ENCODE results near the gene SPNS2.

Gene SPNS2

GRCh38 chr17:4538236-4539002, 39.7 kb downstream of the SPNS2 start:
- no peak for DNase-seq

DNA sequence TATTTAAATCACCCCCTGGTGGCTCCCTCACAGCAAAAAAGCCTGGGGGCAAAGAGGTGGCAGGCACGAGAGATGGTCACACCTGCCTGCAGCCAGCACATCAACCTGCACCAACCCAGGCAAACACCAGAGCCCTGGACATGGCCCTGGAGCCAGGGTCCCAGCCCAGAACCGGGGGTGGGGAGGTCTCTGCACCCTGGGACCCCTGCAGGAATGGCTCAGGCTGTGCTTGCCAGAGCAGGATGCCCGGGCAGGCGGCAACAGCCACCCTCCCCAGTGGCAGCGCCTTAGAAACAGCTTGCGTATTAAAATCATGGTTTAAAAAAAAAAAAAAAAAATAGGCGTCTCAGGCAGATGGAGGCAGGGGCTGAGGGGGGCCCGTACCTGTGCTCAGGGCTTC, 40.3 kb downstream of the SPNS2 start:
- DNase-seq: no peak

DNA sequence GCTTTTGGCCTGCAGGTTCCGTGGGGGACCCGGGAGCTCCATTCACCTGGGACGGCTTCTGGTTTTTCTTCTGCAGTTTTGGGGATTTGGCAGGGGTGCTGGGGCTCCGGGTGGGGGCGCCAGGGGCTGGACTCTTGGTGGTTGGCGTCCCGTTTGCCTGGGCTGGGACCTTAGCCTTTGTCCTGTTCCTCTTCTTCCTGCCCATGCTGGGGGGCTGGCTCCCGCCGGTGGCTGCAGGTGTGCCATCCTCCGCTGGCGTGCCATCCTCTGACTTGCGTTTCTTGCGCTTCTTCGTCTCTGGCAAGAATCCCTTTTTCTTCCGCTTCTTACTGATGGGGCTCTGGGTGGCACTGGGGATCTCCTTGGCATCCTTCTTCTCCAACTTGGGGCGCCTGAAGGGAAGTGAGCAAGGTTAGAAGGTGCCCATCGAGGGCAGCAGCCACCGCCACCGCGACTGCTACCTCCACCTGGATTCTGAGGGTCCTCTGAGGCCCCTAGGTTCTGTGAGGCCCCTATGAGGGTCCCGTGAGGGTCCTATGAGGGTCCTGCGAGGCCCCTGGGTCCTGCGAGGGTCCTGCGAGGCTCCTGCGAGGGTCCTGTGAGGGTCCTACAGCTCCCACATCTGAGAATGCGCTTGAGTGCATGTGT, 41.0 kb downstream of the SPNS2 start:
- DNase-seq: no peak

DNA sequence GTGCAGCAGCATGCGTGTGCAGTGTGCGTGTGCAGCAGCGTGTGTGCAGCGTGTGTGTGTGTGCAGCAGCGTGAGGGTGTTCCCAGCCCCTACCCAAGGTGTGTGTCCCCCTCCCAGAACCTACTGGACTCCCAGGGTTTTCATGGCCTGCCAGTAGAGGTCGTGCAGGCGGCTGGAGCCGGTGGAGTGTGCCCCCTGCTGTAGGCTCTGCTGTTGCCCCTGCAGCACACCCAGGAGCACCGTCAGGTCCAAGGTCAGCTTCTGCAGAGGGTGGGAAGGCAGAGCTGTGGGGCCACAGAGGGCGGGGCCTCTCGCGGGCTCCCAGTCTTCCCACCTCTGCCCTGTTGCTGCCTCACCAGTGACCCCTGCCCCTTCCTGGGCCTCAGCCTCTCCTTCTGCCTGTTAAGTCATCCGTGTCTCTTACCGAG, 41.6 kb downstream of the SPNS2 start:
- no peak for DNase-seq

GRCh38 chr17:4540687-4541327, 42.1 kb downstream of the SPNS2 start:
- no peak for DNase-seq

- DNase-seq: no peak
Measured at GRCh38 chr17:4541328-4542002, 42.8 kb downstream of the SPNS2 start.

DNA sequence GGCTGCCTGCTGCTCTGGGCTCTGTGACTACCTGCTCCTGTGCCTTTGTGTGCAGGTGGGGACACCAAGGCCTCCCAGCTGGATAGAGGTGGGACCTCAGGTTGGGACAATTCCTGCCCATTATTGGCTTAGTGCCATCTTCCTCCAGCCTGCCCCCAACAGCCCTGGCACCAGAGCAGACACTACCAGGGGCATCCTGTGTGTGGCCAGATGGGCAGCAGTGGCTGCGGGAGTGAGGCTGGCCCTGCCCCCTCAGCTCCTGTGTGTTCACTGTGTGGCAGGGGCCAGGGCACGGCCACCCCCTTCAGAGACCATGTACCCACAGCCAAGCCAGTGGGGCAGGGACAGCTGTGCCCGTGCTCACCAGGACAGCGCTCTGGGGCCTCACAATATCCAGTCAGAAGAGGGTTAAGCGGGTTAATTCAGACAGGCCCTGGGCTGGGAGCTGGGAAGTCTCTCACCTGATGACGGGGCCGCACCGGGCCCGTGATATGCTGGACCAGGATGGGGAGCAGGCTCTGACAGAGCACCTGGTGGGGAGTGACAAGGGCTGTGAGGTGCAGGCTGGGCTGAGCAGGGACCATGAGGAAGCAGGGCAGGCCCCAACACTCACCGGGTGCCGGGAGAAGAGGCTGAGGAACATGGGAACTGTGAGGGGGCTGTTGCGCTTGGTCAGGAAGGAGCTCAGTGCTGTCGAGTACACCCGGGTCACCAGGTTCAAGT, 43.5 kb downstream of the SPNS2 start:
- DNase-seq: no peak

DNA sequence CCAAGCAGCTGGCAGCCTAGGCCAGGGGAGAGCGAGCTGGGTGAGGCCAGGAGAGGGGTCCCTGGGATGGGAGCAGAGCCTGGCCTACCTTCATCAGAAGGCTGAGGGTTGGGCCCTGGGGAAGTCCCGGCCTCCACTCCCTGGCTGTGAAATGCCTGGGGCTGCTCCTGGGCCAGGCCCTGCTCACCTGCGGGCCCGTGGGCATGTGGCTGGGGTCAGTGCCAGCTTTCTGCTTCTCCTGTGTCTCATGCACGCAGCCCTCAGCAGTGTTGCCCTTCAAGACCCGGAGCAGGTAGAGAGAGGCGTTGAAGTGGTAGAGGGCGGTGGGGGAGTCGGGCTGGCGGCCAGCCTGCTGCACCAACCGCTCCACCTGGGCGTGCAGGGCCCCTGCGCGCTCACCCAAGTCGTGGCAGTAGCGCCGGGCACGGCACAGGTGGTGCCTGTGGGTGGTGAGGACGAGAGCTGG, 44.1 kb downstream of the SPNS2 start:
- no peak for DNase-seq

GRCh38 chr17:4543557-4544026, 44.9 kb downstream of the SPNS2 start:
- DNase-seq: no peak

DNA sequence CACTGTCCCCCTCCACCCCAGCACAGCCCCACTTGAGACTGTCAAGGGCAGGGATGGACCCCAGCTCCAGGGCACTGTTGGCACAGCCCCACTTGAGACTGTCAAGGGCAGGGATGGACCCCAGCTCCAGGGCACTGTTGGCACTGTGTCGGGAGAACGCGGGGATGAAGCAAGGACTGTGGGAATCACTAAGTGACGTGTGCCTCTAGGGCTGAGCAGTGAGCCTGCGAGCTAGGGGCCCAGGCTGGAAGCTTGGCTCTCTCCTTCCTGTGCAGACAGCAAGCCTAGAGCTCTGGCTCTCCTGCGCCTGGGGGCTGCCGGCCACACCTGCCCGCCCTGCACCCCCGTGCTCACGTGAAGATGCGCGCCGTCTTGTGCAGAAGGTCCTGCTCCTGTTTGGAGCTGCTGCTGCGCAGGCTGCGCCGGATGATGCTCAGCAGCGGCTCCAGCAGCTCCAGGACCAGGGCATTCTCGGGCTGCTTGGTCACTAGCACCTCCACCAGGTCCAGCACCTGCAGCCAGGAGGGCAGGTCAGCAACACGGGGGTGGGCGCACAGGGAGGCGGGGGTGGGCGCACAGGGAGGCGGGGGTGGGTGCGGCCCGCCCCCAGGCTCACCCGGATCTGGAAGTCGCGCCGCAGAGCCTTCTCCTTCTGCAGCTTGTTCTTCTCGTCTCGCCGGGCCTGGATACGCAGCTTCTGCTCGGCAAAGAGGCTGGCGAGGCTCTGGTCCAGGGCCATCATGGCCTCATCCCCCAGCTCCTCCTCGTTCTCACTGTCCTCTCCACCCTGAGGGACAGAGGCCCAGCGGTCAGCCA, 45.7 kb downstream of the SPNS2 start:
- DNase-seq: no peak

GRCh38 chr17:4544951-4545216, 46.2 kb downstream of the SPNS2 start:
- DNase-seq: no peak

DNA sequence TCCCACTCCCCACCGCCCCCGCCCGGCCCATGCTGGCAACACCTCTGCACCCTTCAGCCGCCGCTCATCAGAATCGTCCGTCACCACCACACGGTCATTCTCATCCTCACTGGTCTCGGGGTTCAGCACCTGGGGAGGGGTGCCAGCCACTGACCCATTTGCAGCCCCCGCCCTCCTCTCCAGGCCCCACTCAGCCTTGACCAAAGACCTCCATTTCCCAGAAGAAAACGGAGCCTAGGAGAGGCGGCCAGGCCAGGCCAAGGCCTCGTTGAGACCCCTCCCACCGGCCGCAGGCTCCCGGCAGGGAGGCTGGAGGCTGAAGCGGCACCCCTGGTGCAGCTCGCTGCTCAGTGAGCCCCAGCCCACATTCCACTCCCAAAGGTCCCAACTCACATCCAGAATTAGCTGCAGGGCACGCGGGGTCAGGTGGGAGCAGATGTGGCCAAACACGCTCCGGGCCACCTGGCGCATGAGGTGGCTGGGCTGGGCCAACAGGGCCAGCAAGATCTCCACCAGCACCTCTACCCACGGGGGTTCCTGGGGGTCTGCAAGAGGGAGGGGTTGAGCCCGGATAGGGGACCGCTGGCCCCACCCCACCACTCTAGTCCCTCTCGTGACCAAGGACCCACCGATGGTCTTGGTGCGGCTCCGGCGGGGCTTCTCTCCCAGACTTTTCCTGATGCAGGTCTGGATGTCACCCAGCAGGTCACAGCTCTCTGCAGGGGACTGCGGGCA, 46.7 kb downstream of the SPNS2 start:
- no peak for DNase-seq

DNA sequence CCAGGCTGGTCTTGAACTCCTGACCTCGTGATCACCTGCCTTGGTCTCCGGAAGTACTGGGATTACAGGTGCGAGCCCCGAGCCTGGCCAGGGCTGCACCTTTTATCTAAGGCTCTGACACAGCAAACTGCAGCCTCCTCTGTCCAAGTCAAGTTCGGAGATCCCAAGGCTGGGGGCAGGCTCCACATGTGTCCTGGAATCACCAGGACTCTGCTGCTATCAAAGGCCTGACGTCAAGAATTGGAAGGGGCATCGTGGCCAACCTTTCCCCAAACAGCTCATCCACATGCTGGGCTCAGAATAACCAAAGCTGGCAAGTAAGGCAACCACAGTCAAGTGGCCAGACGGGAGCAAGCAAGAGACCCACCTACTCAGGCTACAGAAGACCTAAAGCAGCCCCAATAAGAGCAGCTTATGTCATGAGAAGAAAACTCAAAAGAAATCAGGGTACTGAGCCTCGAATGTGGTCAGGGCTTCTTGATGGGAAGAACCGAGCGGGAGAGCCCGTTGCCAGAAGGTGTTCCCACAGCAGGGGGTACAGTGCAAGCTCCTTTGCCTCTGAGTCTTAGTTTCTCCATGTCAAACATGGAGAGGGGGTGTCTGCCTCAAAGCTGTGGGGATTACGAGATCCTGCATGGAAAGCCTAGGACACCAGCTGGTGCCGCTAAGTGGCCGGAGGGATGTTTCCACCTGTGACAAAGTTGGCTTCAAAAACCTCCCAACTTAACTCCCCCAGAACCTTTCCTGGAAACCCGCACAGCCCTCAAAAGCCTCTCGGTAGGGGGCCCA, 48.6 kb downstream of the SPNS2 start:
- no peak for DNase-seq

DNA sequence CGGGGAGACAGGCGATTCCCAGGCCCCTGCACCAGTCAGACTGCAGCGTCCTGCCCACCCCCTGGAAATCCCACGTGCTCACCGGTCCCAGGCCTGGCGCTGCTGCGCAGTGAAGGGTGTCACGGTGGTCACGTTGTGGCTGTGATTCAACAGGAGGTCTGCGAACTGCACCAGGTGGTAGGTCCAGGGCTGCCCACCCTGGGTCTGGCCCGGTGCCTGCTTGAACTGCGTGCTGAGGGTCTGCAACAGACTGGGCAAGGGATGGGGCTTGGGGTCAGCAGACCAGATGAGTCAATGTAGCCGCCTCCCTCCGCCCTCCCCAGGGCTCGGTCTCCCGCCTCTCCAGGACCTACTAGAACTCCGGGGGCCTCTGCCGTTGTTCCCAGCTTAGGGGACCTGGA, 49.4 kb downstream of the SPNS2 start:
- no peak for DNase-seq

DNA sequence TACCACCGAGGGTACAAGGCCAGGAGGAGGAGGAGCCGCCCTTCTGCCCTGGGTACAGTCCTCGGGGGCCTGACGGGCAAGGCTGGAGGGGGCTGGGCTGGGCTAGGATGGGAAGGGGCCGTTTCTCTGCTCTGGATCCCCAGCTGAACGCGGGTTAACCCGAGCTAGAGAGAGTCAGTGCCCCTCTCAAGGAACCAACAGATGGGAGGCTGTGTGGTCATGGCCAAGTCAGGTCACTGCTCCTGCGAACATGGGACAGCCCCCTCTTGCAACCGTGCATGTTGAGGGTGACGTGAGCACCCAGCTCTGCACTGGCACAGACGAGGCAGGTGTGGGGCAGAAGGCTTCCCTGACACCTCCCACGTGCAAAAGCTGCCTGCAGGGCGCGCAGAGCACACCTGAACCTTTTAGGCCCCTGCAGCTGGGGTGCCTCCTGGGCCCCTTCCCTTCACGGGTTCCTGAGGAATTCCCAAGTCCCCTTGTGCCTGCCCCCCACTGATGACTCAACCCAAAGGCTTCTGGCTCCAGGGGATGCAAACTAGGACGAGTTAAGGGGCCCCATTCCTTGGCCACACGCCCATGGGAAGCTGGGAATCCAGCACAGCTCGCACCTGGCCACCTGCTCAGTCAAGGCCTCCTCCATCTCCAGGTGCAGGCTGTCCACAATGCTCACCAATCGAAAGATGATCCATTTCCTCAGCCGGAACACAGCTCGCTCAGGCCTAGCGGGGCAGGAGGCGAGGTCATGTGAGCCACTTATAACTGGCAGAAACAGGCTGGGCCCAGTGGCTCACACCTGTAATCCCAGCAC, 50.2 kb downstream of the SPNS2 start:
- no peak for DNase-seq

- DNase-seq: no peak
Measured at GRCh38 chr17:4549781-4550533, 51.3 kb downstream of the SPNS2 start.

- no peak for DNase-seq
Measured at GRCh38 chr17:4550534-4551039, 51.9 kb downstream of the SPNS2 start.

GRCh38 chr17:4551141-4551540, 52.5 kb downstream of the SPNS2 start:
- DNase-seq: no peak
